HEK293 (cell line): ENCODE results near the gene SSC4D.
"Not testable (repeated sequence)": the region's sequence is repeated elsewhere in the genome, so short reads cannot be mapped to it uniquely, and the experiment has no call there.

Experiments
- KLF16 ChIP-seq: fragments of 450-650 bp; formaldehyde crosslinking; IDR thresholded peaks from 2 replicates; pipeline ENCODE4 v1.5.1; 2017; ENCODE audit warnings: missing biosample characterization, missing genetic modification characterization
- ZFP3 ChIP-seq: fragments of 450-650 bp; formaldehyde crosslinking; IDR thresholded peaks from 2 replicates; pipeline ENCODE4 v1.5.1; 2016; ENCODE audit warnings: low read depth, missing biosample characterization, missing genetic modification characterization
- ZNF350 ChIP-seq: fragments of 450-650 bp; formaldehyde crosslinking; IDR thresholded peaks from 2 replicates; pipeline ENCODE4 v1.5.0; 2017; ENCODE audit warnings: missing biosample characterization, mild to moderate bottlenecking, missing genetic modification characterization
- ZNF473 ChIP-seq: fragments of 450-650 bp; formaldehyde crosslinking; IDR thresholded peaks from 2 replicates; pipeline ENCODE4 v1.5.1; 2017; ENCODE audit warnings: missing biosample characterization, missing genetic modification characterization
- ZNF558 ChIP-seq: fragments of 450-650 bp; formaldehyde crosslinking; IDR thresholded peaks from 2 replicates; pipeline ENCODE4 v1.5.1; 2016; ENCODE audit warnings: missing biosample characterization, missing genetic modification characterization
- TF ChIP-seq, protein P1 (sequence below): fragments of 450-650 bp; formaldehyde crosslinking; IDR thresholded peaks from 2 replicates; pipeline ENCODE4 v1.5.1; 2016; ENCODE audit warnings: missing biosample characterization, missing genetic modification characterization
- TF ChIP-seq, protein P2 (sequence below): fragments of 450-650 bp; formaldehyde crosslinking; IDR thresholded peaks from 2 replicates; pipeline ENCODE4 v1.5.0; 2017; ENCODE audit warnings: missing biosample characterization, missing genetic modification characterization, borderline replicate concordance

DNA sequence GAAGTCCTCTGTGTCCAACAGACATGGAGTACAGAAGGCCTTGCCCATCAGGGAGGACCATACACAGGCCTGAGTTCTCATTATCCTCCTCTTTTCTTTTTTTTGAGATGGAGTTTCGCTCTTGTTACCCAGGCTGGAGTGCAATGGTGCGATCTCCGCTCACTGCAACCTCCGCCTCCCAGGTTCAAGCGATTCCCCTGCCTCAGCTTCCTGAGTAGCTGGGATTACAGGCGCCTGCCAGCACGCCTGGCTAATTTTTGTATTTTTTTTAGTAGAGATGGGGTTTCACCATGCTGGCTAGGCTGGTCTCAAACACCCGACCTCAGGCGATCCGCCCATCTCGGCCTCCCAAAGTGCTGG lies 13.9 kb downstream of the SSC4D start:
- not testable (repeated sequence) for TF ChIP-seq ZNF473 (tag by site-specific recombination); ZNF558 (tag by site-specific recombination); KLF16; ZFP3; ZNF350 (tag by site-specific recombination)
- TF ChIP-seq, protein P1, sequence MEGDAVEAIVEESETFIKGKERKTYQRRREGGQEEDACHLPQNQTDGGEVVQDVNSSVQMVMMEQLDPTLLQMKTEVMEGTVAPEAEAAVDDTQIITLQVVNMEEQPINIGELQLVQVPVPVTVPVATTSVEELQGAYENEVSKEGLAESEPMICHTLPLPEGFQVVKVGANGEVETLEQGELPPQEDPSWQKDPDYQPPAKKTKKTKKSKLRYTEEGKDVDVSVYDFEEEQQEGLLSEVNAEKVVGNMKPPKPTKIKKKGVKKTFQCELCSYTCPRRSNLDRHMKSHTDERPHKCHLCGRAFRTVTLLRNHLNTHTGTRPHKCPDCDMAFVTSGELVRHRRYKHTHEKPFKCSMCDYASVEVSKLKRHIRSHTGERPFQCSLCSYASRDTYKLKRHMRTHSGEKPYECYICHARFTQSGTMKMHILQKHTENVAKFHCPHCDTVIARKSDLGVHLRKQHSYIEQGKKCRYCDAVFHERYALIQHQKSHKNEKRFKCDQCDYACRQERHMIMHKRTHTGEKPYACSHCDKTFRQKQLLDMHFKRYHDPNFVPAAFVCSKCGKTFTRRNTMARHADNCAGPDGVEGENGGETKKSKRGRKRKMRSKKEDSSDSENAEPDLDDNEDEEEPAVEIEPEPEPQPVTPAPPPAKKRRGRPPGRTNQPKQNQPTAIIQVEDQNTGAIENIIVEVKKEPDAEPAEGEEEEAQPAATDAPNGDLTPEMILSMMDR (tag by site-specific recombination), result not testable (repeated sequence)
- TF ChIP-seq, protein P2, sequence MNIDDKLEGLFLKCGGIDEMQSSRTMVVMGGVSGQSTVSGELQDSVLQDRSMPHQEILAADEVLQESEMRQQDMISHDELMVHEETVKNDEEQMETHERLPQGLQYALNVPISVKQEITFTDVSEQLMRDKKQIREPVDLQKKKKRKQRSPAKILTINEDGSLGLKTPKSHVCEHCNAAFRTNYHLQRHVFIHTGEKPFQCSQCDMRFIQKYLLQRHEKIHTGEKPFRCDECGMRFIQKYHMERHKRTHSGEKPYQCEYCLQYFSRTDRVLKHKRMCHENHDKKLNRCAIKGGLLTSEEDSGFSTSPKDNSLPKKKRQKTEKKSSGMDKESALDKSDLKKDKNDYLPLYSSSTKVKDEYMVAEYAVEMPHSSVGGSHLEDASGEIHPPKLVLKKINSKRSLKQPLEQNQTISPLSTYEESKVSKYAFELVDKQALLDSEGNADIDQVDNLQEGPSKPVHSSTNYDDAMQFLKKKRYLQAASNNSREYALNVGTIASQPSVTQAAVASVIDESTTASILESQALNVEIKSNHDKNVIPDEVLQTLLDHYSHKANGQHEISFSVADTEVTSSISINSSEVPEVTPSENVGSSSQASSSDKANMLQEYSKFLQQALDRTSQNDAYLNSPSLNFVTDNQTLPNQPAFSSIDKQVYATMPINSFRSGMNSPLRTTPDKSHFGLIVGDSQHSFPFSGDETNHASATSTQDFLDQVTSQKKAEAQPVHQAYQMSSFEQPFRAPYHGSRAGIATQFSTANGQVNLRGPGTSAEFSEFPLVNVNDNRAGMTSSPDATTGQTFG (tag by site-specific recombination), result not testable (repeated sequence)
